ENCODE measurements around the gene GRAP2.

DNA sequence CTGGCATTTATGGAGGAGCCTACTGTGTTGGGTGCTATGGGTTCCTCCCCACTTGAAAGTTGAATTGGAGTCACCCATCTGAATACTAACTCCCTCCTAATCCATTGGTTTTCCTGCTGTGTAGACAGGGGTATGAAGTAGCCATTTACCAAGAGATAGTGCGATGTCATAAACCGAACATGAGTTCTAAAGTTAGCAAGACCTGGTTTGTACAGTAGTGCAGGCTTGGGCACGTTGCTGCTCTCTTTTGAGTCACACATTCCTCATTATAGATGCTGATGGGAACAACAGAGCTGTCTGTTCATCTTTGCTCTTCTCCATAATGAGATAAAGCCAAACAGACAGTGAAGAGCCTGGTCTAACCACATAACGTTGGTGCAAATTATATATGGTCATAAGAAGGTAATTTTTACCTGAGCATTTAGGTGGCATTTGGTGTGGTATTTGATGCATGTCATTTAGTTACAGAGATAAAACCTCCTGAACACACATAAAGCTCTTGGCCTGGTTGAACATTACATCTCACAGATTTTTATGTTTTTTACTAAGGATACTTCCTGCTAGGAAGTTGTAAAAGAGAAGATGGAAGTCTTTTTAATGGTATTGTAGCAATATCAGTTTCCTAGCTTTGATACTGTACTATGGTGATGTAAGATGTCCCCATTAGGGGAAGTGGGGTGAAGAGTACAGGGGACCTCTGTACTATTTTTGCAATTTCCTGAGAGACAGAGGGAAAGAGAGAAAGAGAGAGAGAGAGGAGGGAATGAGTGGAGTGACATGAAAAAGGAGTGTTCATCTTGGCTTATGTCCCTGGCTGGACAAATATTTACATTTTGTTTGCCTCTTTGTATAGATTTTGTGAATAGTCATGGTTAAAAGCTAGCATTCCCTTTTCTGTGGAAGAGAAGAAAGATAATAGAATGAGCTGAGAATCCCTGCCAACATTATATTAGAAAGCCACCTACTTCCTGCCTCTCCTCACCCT, 27.9 kb downstream of the GRAP2 start:
- TF ChIP-seq, protein P1, sequence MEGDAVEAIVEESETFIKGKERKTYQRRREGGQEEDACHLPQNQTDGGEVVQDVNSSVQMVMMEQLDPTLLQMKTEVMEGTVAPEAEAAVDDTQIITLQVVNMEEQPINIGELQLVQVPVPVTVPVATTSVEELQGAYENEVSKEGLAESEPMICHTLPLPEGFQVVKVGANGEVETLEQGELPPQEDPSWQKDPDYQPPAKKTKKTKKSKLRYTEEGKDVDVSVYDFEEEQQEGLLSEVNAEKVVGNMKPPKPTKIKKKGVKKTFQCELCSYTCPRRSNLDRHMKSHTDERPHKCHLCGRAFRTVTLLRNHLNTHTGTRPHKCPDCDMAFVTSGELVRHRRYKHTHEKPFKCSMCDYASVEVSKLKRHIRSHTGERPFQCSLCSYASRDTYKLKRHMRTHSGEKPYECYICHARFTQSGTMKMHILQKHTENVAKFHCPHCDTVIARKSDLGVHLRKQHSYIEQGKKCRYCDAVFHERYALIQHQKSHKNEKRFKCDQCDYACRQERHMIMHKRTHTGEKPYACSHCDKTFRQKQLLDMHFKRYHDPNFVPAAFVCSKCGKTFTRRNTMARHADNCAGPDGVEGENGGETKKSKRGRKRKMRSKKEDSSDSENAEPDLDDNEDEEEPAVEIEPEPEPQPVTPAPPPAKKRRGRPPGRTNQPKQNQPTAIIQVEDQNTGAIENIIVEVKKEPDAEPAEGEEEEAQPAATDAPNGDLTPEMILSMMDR (IDR thresholded peaks at IDR 0.05): no peak
- TF ChIP-seq EP300 (IDR thresholded peaks at IDR 0.05) (no peak), POLR2A (IDR thresholded peaks at IDR 0.05) (no peak)

Data from stomach (tissue), 4 donors.